Kidney epithelial cell (primary cell): Measurements from ENCODE around the gene TRH. TPM values are rescaled to one million over a fixed set of nuclear protein-coding genes. Genes with fewer than 3 reads are reported as not detected.

Source experiments
- DNase-seq: peaks from one replicate; pipeline ENCODE4 v3.0.0-alpha.2; 2010; ENCODE audit warnings: low read depth
- H3K27me3 ChIP-seq: 2 replicates; pipeline ENCODE4 v1.6.0; 2011; ENCODE audit warnings: low read length; ENCODE audit not compliant: control insufficient read depth, insufficient read depth
- H3K36me3 ChIP-seq: 2 replicates; pipeline ENCODE4 v1.5.1; 2011; ENCODE audit warnings: low read length; ENCODE audit not compliant: control insufficient read depth, insufficient read depth
- H3K4me3 ChIP-seq: 2 replicates; pipeline ENCODE4 v1.5.1; 2011; ENCODE audit warnings: low read depth, mild to moderate bottlenecking, control low read depth, low read length
- CTCF ChIP-seq: IDR thresholded peaks from 2 replicates; pipeline ENCODE4 v1.5.1; 2011; ENCODE audit warnings: mild to moderate bottlenecking, moderate library complexity, low read length, control low read depth, inconsistent platforms; ENCODE audit not compliant: insufficient read depth, poor library complexity, severe bottlenecking
- total RNA-seq: library from RNA; depleted of rRNA; stranded (reverse); fragments of >200 nt; gene quantifications from 2 replicates; pipeline ENCODE4 v1.2.3, GENCODE V29; 2015

TRH gene
- not detected in 2 replicates for total RNA-seq

GRCh38 chr3:129974564-129974832 lies at the start of gene TRH:
TRH (plus strand) TSS chr3:129974720; CDS start chr3:129975817, 1,097 bp downstream.
- no peak within 1 kb of the TSS for H3K4me3 ChIP-seq
- no peak for TF ChIP-seq CTCF
- DNase-seq: no peak
- peaks cover 69% of the 10 kb centered on the region for H3K27me3 ChIP-seq
- no peaks in the 10 kb centered on the region for H3K36me3 ChIP-seq

- TF ChIP-seq CTCF: no peak
- Histone ChIP-seq H3K36me3 (no peaks in the 10 kb centered on the region), H3K4me3 (no peak overlapping the region), H3K27me3 (no peaks in the 10 kb centered on the region)
- DNase-seq: peak; percentile 39
Measured at GRCh38 chr3:129927072-129927471, 47.4 kb upstream of the TRH start.

- TF ChIP-seq CTCF: no peak
- Histone ChIP-seq H3K36me3 (no peaks in the 10 kb centered on the region), H3K27me3 (no peaks in the 10 kb centered on the region), H3K4me3 (no peak overlapping the region)
- no peak for DNase-seq
Measured at GRCh38 chr3:129929383-129929782, 45.1 kb upstream of the TRH start.

- no peak for DNase-seq
- Histone ChIP-seq H3K36me3 (no peaks in the 10 kb centered on the region), H3K27me3 (no peaks in the 10 kb centered on the region), H3K4me3 (no peak overlapping the region)
- no peak for TF ChIP-seq CTCF
Measured at GRCh38 chr3:129933471-129933870, 41.0 kb upstream of the TRH start.

- H3K4me3 ChIP-seq: no peak overlapping the region
- TF ChIP-seq CTCF: peak; percentile 80
- peaks cover under 1% of the 10 kb centered on the region for H3K27me3 ChIP-seq
- DNase-seq: no peak
- H3K36me3 ChIP-seq: no peaks in the 10 kb centered on the region
Measured at GRCh38 chr3:129934234-129935123, 40.0 kb upstream of the TRH start.

- H3K27me3 ChIP-seq: peaks cover 3% of the 10 kb centered on the region
- no peaks in the 10 kb centered on the region for H3K36me3 ChIP-seq
- TF ChIP-seq CTCF: no peak
- H3K4me3 ChIP-seq: no peak overlapping the region
- peak; percentile 9 for DNase-seq
Measured at GRCh38 chr3:129936757-129937156, 37.8 kb upstream of the TRH start.
